Common myeloid progenitor, CD34-positive (primary cell): Measurements from ENCODE around the gene NKX6-1.

Source experiments
- CTCF ChIA-PET: fragments of 350-600 bp; sonication (Branson Sonifier 250); formaldehyde crosslinking; loops from one replicate; lab custom pipeline; 2021; ENCODE audit warnings: antibody characterized with exemption; lab: Charles Lee
- POLR2A ChIA-PET: fragments of 350-600 bp; sonication (Branson Sonifier 250); formaldehyde crosslinking; loops from one replicate; lab custom pipeline; 2021; ENCODE audit warnings: antibody characterized with exemption; lab: Charles Lee
- DNase-seq, 3 donors: peaks; one replicate each; pipeline versions ENCODE4 v3.0.0 to v3.0.0-alpha.2; 2013
- H3K27ac ChIP-seq, 2 experiments: 1 replicate in 1 of 2; 2 replicates in 1 of 2; pipeline ENCODE4 v1.7.0; 2013; ENCODE audit warnings: inconsistent platforms in 2 of 2, low read length in 2 of 2, mild to moderate bottlenecking in 2 of 2, low read depth in 1 of 2, moderate library complexity in 1 of 2; ENCODE audit not compliant: severe bottlenecking in 2 of 2, insufficient read depth in 1 of 2, poor library complexity in 1 of 2
- H3K27me3 ChIP-seq, 5 experiments: replicated peaks in 2 of 5; 1 replicate in 3 of 5; 2 replicates in 2 of 5; pipeline versions ENCODE4 v1.6.1 to v1.7.0; 2013; ENCODE audit warnings: low read length in 4 of 5, mild to moderate bottlenecking in 2 of 5, moderate library complexity in 2 of 5, inconsistent platforms in 1 of 5; ENCODE audit not compliant: insufficient read depth in 5 of 5, control insufficient read depth in 4 of 5
- H3K36me3 ChIP-seq, 4 experiments: 1 replicate in 2 of 4; 2 replicates in 2 of 4; pipeline versions ENCODE4 v1.6.1 to v1.7.0; 2013; ENCODE audit warnings: low read length in 3 of 4, control low read depth in 1 of 4, mild to moderate bottlenecking in 1 of 4; ENCODE audit not compliant: control insufficient read depth in 4 of 4, insufficient read depth in 4 of 4
- H3K4me1 ChIP-seq, 4 experiments: 1 replicate in 3 of 4; 2 replicates in 1 of 4; pipeline versions ENCODE4 v1.6.1 to v1.7.1; 2013; ENCODE audit warnings: low read length in 3 of 4, mild to moderate bottlenecking in 3 of 4, control low read depth in 1 of 4, inconsistent platforms in 1 of 4, moderate library complexity in 1 of 4; ENCODE audit not compliant: control insufficient read depth in 4 of 4, insufficient read depth in 4 of 4; ENCODE audit errors: control extremely low read depth in 1 of 4
- H3K4me3 ChIP-seq, 7 experiments: 1 replicate in 4 of 7; 2 replicates in 3 of 7; pipeline versions ENCODE4 v1.5.1 to v1.7.0; 2013; ENCODE audit warnings: mild to moderate bottlenecking in 7 of 7, low read length in 6 of 7, moderate library complexity in 6 of 7, inconsistent platforms in 2 of 7, low read depth in 2 of 7, control low read depth in 1 of 7; ENCODE audit not compliant: insufficient read depth in 4 of 7, control insufficient read depth in 1 of 7; ENCODE audit errors: extremely low read depth in 1 of 7
- H3K9me3 ChIP-seq, 5 experiments: 1 replicate in 4 of 5; 2 replicates in 1 of 5; pipeline versions ENCODE4 v1.6.1 to v1.7.1; 2013; ENCODE audit warnings: low read length in 4 of 5, mild to moderate bottlenecking in 2 of 5, inconsistent platforms in 1 of 5, low read depth in 1 of 5, moderate library complexity in 1 of 5; ENCODE audit not compliant: control insufficient read depth in 4 of 5, insufficient read depth in 2 of 5; ENCODE audit errors: control extremely low read depth in 1 of 5
- WGBS: methylation state at CpG from one replicate; pipeline ENCODE4 v1.1.5; 2013; ENCODE audit not compliant: insufficient coverage; 5-methylcytosine and 5-hydroxymethylcytosine counted together

Gene NKX6-1

DNA sequence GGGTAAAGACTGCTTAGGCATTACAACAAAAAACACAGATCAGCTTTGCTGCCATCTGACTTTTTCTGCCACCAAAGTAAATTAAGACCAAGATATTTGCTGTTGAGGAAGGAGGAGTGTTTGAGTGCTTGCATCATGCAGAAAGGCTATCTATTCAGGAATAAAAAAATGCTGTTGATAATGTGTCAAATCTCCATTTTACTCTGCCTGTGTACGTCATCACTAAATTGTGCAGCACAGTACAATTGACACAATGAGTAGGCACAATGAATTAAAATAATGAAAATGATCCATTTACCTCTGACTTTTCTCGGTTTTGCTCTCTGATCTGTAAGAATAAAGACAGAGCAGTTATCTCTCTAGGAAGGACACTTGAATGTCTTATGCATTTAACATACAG, 56.3 kb downstream of the NKX6-1 start:
- 100% methylated on average over 1 of the region's 2 CpGs for WGBS
- H3K27me3 ChIP-seq: peaks cover 0 to 12% (median 2%) of the 10 kb centered on the region in 5 experiments
- POLR2A ChIA-PET: no interaction called here
- H3K4me1 ChIP-seq: no peaks in the 10 kb centered on the region
- DNase-seq: no peak
- no peak overlapping the region for H3K4me3 ChIP-seq
- H3K9me3 ChIP-seq: peaks cover 0 to 1% (median 0%) of the 10 kb centered on the region in 5 experiments
- no peaks in the 10 kb centered on the region for H3K36me3 ChIP-seq
- no peak overlapping the region for H3K27ac ChIP-seq
- CTCF ChIA-PET: no interaction called here
